ENCODE measurements around the gene GKAP1.
"Not testable (repeated sequence)": the region's sequence is repeated elsewhere in the genome, so short reads cannot be mapped to it uniquely, and the experiment has no call there.

The GKAP1 gene

DNA sequence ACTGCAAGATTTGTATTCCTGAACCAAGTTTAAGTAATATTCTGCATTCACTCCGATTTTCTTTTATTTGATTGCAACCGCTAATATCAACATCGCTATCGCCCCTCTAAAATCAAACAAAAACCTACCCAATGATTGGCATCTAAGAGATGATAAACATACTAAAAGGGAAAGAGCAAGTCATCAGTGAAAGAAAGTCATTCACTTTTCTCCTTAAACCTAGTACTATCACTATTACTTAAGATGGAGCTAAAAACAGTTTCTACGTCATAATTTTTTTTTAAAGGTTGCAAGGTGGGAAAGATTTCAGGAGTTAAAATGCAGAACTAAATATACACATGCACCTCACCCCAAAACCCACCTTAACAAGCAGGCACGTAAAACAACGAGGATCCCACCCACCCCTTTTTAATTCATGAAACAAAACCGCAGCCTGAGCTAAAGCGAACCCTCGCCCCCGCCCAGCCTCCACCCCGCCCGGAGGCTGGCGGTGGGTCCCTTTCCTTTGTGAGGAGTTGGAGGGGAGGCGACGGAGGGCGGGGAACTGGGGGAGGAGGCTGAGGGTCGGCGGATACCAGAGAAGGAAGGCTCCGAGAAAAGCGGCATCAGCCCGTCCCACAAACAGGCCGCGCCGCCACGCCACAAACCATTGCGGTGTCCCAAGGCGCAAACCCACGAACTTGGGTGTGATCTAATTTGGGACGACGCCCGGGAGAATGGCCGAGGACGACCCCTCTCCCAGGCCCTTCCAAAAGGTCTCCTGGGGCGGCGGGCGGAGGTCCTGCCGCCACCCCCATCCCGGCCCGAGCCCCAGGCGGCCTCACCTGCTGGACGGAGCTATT, 110.7 kb downstream of the GKAP1 start:
- peaks cover 19% of the 10 kb centered on the region for H3K36me3 ChIP-seq (ENCODE audit: control insufficient read depth, insufficient read depth, low read length)
- H3K4me1 ChIP-seq (ENCODE audit: control insufficient read depth, insufficient read depth, low read length, poor library complexity, severe bottlenecking) = no peaks in the 10 kb centered on the region
- H3K9me3 ChIP-seq (ENCODE audit: control insufficient read depth, low read length) = peaks cover 8% of the 10 kb centered on the region
- peak overlapping the region; percentile 100 for H3K27ac ChIP-seq (ENCODE audit: low read depth, low read length, severe bottlenecking)
- H3K4me3 ChIP-seq (ENCODE audit: extremely low read depth, insufficient read depth, low read length, poor library complexity, severe bottlenecking) = peak overlapping the region; percentile 90
- WGBS, 2 experiments (ENCODE audit: insufficient coverage in 2 of 2) = 0 to 1% methylated on average over 9 to 25 of the region's 42 CpGs

DNA sequence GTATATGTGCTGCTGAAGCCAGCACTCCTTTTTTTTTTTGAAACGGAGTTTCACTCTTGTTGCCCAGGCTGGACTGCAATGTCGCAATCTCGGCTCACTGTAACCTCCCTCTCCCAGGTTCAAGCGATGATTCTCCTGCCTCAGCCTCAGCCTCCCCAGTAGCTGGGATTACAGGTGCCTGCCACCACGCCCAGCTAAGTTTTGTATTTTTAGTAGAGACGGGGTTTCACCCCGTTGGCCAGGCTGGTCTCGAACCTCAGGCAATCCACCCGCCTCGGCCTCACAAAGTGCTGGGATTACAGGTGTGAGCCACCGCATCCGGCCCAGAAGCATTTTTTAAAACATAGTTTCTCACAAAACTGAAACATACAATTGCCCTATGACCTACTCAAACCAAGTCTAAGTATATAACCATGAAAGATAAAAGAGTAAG, 112.3 kb downstream of the GKAP1 start:
- peaks cover 19% of the 10 kb centered on the region for H3K36me3 ChIP-seq (ENCODE audit: control insufficient read depth, insufficient read depth, low read length)
- not testable (repeated sequence) for H3K27ac ChIP-seq (ENCODE audit: low read depth, low read length, severe bottlenecking); H3K4me3 ChIP-seq (ENCODE audit: extremely low read depth, insufficient read depth, low read length, poor library complexity, severe bottlenecking); H3K9me3 ChIP-seq (ENCODE audit: control insufficient read depth, low read length); H3K4me1 ChIP-seq (ENCODE audit: control insufficient read depth, insufficient read depth, low read length, poor library complexity, severe bottlenecking)
- WGBS, 2 experiments (ENCODE audit: insufficient coverage in 2 of 2) = 94 to 97% methylated on average over 5 to 12 of the region's 12 CpGs

DNA sequence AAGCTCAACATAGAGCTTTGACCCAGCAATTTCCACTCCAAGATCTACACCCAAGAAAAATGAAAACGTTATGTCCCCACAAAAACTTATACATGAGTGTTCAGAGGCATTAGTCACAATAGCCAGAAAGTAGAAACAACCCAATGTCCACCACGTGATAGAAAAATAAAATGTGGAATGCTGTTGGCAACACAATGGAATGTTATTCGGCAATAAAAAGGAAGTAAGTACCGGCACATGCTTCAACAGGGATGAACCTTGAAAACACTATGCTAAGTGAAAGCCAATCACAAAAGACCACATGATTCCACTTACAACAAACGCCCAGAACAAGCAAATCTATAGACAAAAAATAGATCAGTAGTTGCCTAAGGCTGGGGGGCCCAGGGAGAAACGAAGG, 115.8 kb downstream of the GKAP1 start:
- Histone ChIP-seq H3K9me3 (ENCODE audit: control insufficient read depth, low read length) (peaks cover 8% of the 10 kb centered on the region), H3K4me3 (ENCODE audit: extremely low read depth, insufficient read depth, low read length, poor library complexity, severe bottlenecking) (no peak overlapping the region), H3K36me3 (ENCODE audit: control insufficient read depth, insufficient read depth, low read length) (peaks cover 25% of the 10 kb centered on the region), H3K4me1 (ENCODE audit: control insufficient read depth, insufficient read depth, low read length, poor library complexity, severe bottlenecking) (no peaks in the 10 kb centered on the region), H3K27ac (ENCODE audit: low read depth, low read length, severe bottlenecking) (no peak overlapping the region)
- WGBS, 2 experiments (ENCODE audit: insufficient coverage in 2 of 2) = 88 to 100% methylated on average over 2 to 3 of the region's 6 CpGs

DNA sequence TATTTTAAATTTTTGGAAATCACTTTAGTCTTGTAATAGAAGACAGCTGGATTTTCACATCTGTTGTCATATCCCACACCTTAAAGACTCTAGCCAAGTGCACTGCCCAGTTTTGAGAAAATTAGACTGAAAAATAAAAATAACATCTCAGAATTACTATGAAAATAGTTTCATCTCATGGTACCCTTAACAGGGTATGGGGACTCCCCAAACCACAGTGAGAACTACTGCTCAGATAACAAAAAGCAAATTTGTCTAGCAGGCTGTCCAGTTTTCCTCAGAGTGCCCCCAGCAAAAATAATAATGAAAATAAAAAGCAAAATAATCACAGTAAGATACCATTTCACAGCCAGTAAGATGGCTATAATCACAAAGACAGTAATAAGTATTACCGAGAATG, 116.3 kb downstream of the GKAP1 start:
- Histone ChIP-seq H3K27ac (ENCODE audit: low read depth, low read length, severe bottlenecking) (no peak overlapping the region), H3K36me3 (ENCODE audit: control insufficient read depth, insufficient read depth, low read length) (peaks cover 25% of the 10 kb centered on the region), H3K4me3 (ENCODE audit: extremely low read depth, insufficient read depth, low read length, poor library complexity, severe bottlenecking) (no peak overlapping the region), H3K9me3 (ENCODE audit: control insufficient read depth, low read length) (peaks cover 8% of the 10 kb centered on the region), H3K4me1 (ENCODE audit: control insufficient read depth, insufficient read depth, low read length, poor library complexity, severe bottlenecking) (no peaks in the 10 kb centered on the region)
- 80% methylated on average over 1 of the region's 1 CpG; no CpG with 5 or more reads in 1 of the 2 experiments for WGBS, 2 experiments (ENCODE audit: insufficient coverage in 2 of 2)

DNA sequence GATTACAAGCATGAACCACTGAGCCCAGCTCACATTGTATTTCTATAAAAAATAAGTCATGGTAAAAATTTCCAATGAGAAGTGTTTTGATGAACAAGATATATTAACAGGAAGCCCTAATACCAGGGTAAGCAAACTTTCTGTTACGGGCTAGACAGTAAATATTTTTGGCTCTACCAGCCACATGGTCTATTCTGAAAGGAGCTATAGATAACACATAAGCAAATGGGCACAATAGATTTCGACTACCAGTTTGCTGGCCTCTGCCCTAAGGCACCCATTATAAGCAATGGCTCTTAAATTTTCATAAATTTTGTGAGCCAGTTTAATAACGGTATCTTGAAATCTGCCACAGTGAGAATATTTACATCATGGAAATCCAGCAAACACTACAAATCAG, 118.0 kb downstream of the GKAP1 start:
- WGBS, 2 experiments (ENCODE audit: insufficient coverage in 2 of 2) = 100% methylated on average over 2 of the region's 3 CpGs; no CpG with 5 or more reads in 1 of the 2 experiments
- H3K27ac ChIP-seq (ENCODE audit: low read depth, low read length, severe bottlenecking) = no peak overlapping the region
- H3K9me3 ChIP-seq (ENCODE audit: control insufficient read depth, low read length) = no peaks in the 10 kb centered on the region
- H3K36me3 ChIP-seq (ENCODE audit: control insufficient read depth, insufficient read depth, low read length) = peaks cover 10% of the 10 kb centered on the region
- H3K4me3 ChIP-seq (ENCODE audit: extremely low read depth, insufficient read depth, low read length, poor library complexity, severe bottlenecking) = no peak overlapping the region
- no peaks in the 10 kb centered on the region for H3K4me1 ChIP-seq (ENCODE audit: control insufficient read depth, insufficient read depth, low read length, poor library complexity, severe bottlenecking)

DNA sequence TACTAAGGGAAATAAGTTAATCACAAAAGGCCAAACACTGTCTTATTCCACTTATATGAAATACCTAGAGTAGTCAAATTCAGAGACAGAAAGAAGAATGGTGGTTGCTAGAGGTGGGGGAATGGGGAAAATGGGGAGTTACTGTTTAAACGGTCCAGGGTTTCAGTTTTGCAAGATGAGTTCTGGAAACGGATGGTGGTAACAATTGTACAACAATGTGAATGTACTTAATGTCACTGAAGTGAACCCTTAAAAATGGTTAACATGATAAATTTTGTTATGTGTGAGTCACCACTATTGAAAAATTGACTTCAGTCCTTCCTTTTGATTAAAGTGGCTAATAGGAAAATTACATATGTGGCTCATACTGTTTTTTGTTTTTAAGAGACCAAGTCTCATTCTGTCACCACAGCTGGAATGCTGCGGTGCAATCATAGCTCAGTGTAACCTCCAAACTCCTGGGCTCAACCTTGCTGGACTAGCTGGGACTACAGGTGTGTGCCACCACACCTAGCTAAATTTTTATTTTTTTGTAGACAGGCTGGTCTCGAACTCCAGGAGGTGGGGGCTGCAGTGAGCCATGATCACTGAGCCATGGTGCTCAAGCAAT, 118.5 kb downstream of the GKAP1 start:
- Histone ChIP-seq H3K4me3 (ENCODE audit: extremely low read depth, insufficient read depth, low read length, poor library complexity, severe bottlenecking) (no peak overlapping the region), H3K27ac (ENCODE audit: low read depth, low read length, severe bottlenecking) (no peak overlapping the region), H3K9me3 (ENCODE audit: control insufficient read depth, low read length) (no peaks in the 10 kb centered on the region), H3K36me3 (ENCODE audit: control insufficient read depth, insufficient read depth, low read length) (peaks cover 7% of the 10 kb centered on the region), H3K4me1 (ENCODE audit: control insufficient read depth, insufficient read depth, low read length, poor library complexity, severe bottlenecking) (no peaks in the 10 kb centered on the region)
- 92 to 100% methylated on average over 2 to 3 of the region's 4 CpGs for WGBS, 2 experiments (ENCODE audit: insufficient coverage in 2 of 2)

DNA sequence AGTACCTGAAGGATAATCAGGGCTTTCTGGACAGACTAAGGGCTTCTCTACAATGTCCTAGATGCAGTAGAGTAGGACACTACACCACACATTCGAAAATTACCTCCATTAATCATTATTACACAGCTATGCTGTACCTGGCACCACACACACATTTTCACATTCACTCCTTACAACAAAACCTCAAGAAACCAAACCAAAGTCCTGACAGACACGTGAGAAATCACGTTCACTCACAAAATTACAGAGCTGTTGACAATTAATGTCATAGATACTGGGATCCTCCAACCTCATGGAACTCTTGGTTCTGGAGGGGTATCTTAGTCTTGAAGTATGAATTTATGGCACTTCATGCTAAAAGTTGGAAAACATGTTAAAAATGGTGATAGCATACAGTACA, 126.1 kb downstream of the GKAP1 start:
- no peaks in the 10 kb centered on the region for H3K9me3 ChIP-seq (ENCODE audit: control insufficient read depth, low read length)
- 100% methylated on average over 1 of the region's 3 CpGs for WGBS, 2 experiments (ENCODE audit: insufficient coverage in 2 of 2)
- peaks cover 4% of the 10 kb centered on the region for H3K36me3 ChIP-seq (ENCODE audit: control insufficient read depth, insufficient read depth, low read length)
- no peak overlapping the region for H3K27ac ChIP-seq (ENCODE audit: low read depth, low read length, severe bottlenecking)
- no peaks in the 10 kb centered on the region for H3K4me1 ChIP-seq (ENCODE audit: control insufficient read depth, insufficient read depth, low read length, poor library complexity, severe bottlenecking)
- no peak overlapping the region for H3K4me3 ChIP-seq (ENCODE audit: extremely low read depth, insufficient read depth, low read length, poor library complexity, severe bottlenecking)
